CD14-positive monocyte (primary cell): ENCODE data around the gene MX2. TPM values are rescaled to one million over a fixed set of nuclear protein-coding genes. Genes with fewer than 3 reads are reported as not detected.

Experiments
- DNase-seq, 3 donors: peaks; one replicate each; pipeline ENCODE4 v3.0.0-alpha.2; 2011 to 2022
- H2AFZ ChIP-seq: 2 replicates; pipeline ENCODE4 v1.6.0; 2012; ENCODE audit warnings: mild to moderate bottlenecking, low read depth, low read length, inconsistent platforms; ENCODE audit not compliant: insufficient read depth, poor library complexity, severe bottlenecking
- H3K27ac ChIP-seq, 2 donors: 1 replicate in 1 of 2; 2 replicates in 1 of 2; pipeline ENCODE4 v1.5.1; 2012 to 2013; ENCODE audit warnings: low read length in 2 of 2, control low read depth in 1 of 2, inconsistent platforms in 1 of 2, low read depth in 1 of 2, mild to moderate bottlenecking in 1 of 2
- H3K27me3 ChIP-seq, 2 donors: one replicate each; pipeline versions ENCODE4 v1.6.0 to v1.6.1; 2011 to 2013; ENCODE audit warnings: low read length in 2 of 2; ENCODE audit not compliant: control insufficient read depth in 2 of 2, insufficient read depth in 2 of 2
- H3K36me3 ChIP-seq, 2 donors: replicated peaks in 1 of 2; 1 replicate in 1 of 2; 2 replicates in 1 of 2; pipeline versions ENCODE4 v1.5.1 to v1.6.1; 2012 to 2013; ENCODE audit warnings: low read length in 2 of 2, control low read depth in 1 of 2, inconsistent platforms in 1 of 2, mild to moderate bottlenecking in 1 of 2; ENCODE audit not compliant: insufficient read depth in 2 of 2, control insufficient read depth in 1 of 2
- H3K4me1 ChIP-seq, 2 donors: 1 replicate in 1 of 2; 2 replicates in 1 of 2; pipeline versions ENCODE4 v1.5.1 to v1.6.1; 2012 to 2013; ENCODE audit warnings: low read length in 2 of 2, control low read depth in 1 of 2, inconsistent platforms in 1 of 2, mild to moderate bottlenecking in 1 of 2, moderate library complexity in 1 of 2; ENCODE audit not compliant: insufficient read depth in 2 of 2, control insufficient read depth in 1 of 2
- H3K4me2 ChIP-seq: replicated peaks from 2 replicates; pipeline ENCODE3; 2012; ENCODE audit warnings: low read length, moderate library complexity, mild to moderate bottlenecking; ENCODE audit not compliant: poor library complexity, severe bottlenecking; ENCODE audit errors: extremely low read depth
- H3K4me3 ChIP-seq, 3 experiments: fragments of 200-600 bp in 1 of 3; sonication (generic) in 1 of 3; replicated peaks in 1 of 3; 1 replicate in 2 of 3; 2 replicates in 1 of 3; pipeline ENCODE4 v1.5.1; 2011 to 2013; ENCODE audit warnings: low read length in 3 of 3, mild to moderate bottlenecking in 3 of 3, control low read depth in 2 of 3, low read depth in 2 of 3, inconsistent platforms in 1 of 3, moderate library complexity in 1 of 3
- H3K79me2 ChIP-seq: 2 replicates; pipeline ENCODE4 v1.6.0; 2012; ENCODE audit warnings: mild to moderate bottlenecking, control low read depth, inconsistent platforms, low read length, moderate library complexity; ENCODE audit not compliant: insufficient read depth
- H3K9ac ChIP-seq: 2 replicates; pipeline ENCODE4 v1.6.0; 2017; ENCODE audit warnings: low read length, mild to moderate bottlenecking; ENCODE audit not compliant: insufficient read depth, poor library complexity, severe bottlenecking
- H3K9me3 ChIP-seq, 2 donors: replicated peaks in 1 of 2; 1 replicate in 1 of 2; 2 replicates in 1 of 2; pipeline versions ENCODE4 v1.5.1 to v1.6.1; 2012 to 2013; ENCODE audit warnings: low read length in 2 of 2, control low read depth in 1 of 2; ENCODE audit not compliant: control insufficient read depth in 1 of 2, insufficient read depth in 1 of 2
- H4K20me1 ChIP-seq: 2 replicates; pipeline ENCODE4 v1.6.0; 2012; ENCODE audit warnings: mild to moderate bottlenecking, low read length, control low read depth, moderate library complexity; ENCODE audit not compliant: insufficient read depth
- H3K27ac Mint-ChIP-seq, 7 donors: one replicate each; pipeline ENCODE4 v1.8.0; 2020; ENCODE audit warnings: mild to moderate bottlenecking in 7 of 7, mixed read lengths in 7 of 7, moderate library complexity in 6 of 7, inconsistent platforms in 2 of 7
- H3K27me3 Mint-ChIP-seq, 3 donors: one replicate each; pipeline ENCODE4 v1.8.0; 2021 to 2022; ENCODE audit warnings: low read depth in 3 of 3, mild to moderate bottlenecking in 3 of 3, mixed read lengths in 3 of 3, moderate library complexity in 3 of 3, inconsistent platforms in 1 of 3
- H3K36me3 Mint-ChIP-seq, 2 donors: one replicate each; pipeline ENCODE4 v1.8.0; 2020; ENCODE audit warnings: mixed read lengths in 2 of 2, inconsistent platforms in 1 of 2, mild to moderate bottlenecking in 1 of 2
- H3K4me1 Mint-ChIP-seq: one replicate; pipeline ENCODE4 v1.8.0; 2020; ENCODE audit warnings: mild to moderate bottlenecking, mixed read lengths
- H3K4me3 Mint-ChIP-seq, 2 donors: one replicate each; pipeline ENCODE4 v1.8.0; 2020; ENCODE audit warnings: mild to moderate bottlenecking in 2 of 2, mixed read lengths in 2 of 2, moderate library complexity in 1 of 2
- H3K9me3 Mint-ChIP-seq, 7 donors: one replicate each; pipeline ENCODE4 v1.8.0; 2020 to 2022; ENCODE audit warnings: mixed read lengths in 7 of 7, mild to moderate bottlenecking in 6 of 7, moderate library complexity in 6 of 7, inconsistent platforms in 2 of 7
- WGBS: methylation state at CpG from one replicate; pipeline ENCODE4 v1.1.5; 2013; ENCODE audit warnings: missing lambda C conversion rate; ENCODE audit not compliant: insufficient coverage; 5-methylcytosine and 5-hydroxymethylcytosine counted together
- intact Hi-C, 2 donors: fragments of 100-400 bp; cut with micrococcal nuclease; formaldehyde crosslinking; loops; one replicate each; pipeline versions ENCODE4 v1.15.0 to v1.15.1; 2023
- polyA plus RNA-seq, 3 donors: library from polyadenylated mRNA; depleted of rRNA in 1 of 3; unstranded in 2 of 3; stranded (reverse) in 1 of 3; fragments of 300-500 nt in 2 of 3; fragments of >200 nt in 1 of 3; fragmentation: Illumina TruSeq in 2 of 3; gene quantifications; 1 replicate in 2 of 3; 2 replicates in 1 of 3; pipeline ENCODE4 v1.2.3, GENCODE V29; 2012 to 2021
- TF ChIP-seq, protein P1 (sequence below): fragments of 200-600 bp; IDR thresholded peaks from one replicate; pipeline ENCODE4 v1.8.0; 2022; ENCODE audit warnings: antibody characterized with exemption, mild to moderate bottlenecking

The MX2 gene
- polyA plus RNA-seq, 3 donors, result 43.1 to 79.4 (median 50.3) TPM

GRCh38 chr21:41433566-41433965 lies 71.7 kb downstream of the MX2 start:
- DNase-seq, result no peak
- no peak overlapping the region for H3K9ac ChIP-seq
- peaks cover 90 to 98% of the 10 kb centered on the region in 2 donors for H3K36me3 ChIP-seq
- no peaks in the 10 kb centered on the region for H3K79me2 ChIP-seq
- Mint-ChIP-seq H3K36me3 (peaks cover 90 to 97% of the 10 kb centered on the region in 2 donors), H3K27me3 (no peaks in the 10 kb centered on the region), H3K27ac (no peak overlapping the region), H3K9me3 (peaks cover 7 to 25% (median 14%) of the 10 kb centered on the region in 7 donors), H3K4me1 (peaks cover 8% of the 10 kb centered on the region), H3K4me3 (no peak overlapping the region)
- no peak overlapping the region for H3K27ac ChIP-seq
- TF ChIP-seq, protein P1, sequence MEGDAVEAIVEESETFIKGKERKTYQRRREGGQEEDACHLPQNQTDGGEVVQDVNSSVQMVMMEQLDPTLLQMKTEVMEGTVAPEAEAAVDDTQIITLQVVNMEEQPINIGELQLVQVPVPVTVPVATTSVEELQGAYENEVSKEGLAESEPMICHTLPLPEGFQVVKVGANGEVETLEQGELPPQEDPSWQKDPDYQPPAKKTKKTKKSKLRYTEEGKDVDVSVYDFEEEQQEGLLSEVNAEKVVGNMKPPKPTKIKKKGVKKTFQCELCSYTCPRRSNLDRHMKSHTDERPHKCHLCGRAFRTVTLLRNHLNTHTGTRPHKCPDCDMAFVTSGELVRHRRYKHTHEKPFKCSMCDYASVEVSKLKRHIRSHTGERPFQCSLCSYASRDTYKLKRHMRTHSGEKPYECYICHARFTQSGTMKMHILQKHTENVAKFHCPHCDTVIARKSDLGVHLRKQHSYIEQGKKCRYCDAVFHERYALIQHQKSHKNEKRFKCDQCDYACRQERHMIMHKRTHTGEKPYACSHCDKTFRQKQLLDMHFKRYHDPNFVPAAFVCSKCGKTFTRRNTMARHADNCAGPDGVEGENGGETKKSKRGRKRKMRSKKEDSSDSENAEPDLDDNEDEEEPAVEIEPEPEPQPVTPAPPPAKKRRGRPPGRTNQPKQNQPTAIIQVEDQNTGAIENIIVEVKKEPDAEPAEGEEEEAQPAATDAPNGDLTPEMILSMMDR, result no peak
- 100% methylated on average over 1 of the region's 2 CpGs for WGBS
- no peaks in the 10 kb centered on the region for H3K27me3 ChIP-seq
- no peaks in the 10 kb centered on the region for H3K4me1 ChIP-seq
- peaks cover 7% of the 10 kb centered on the region for H4K20me1 ChIP-seq
- no peak overlapping the region for H2AFZ ChIP-seq
- H3K9me3 ChIP-seq, result peaks cover 4 to 13% of the 10 kb centered on the region in 2 donors
- intact Hi-C loops, result loop anchor here in 1 of 2 donors (5.0 kb wide), 1 partner anchor 41 kb away; no protein-coding TSS in a partner anchor
- no peak overlapping the region for H3K4me3 ChIP-seq
- H3K4me2 ChIP-seq, result no peak overlapping the region

- no peaks in the 10 kb centered on the region for H3K27me3 Mint-ChIP-seq
- Histone ChIP-seq H3K9me3 (peaks cover 4 to 13% of the 10 kb centered on the region in 2 donors), H4K20me1 (peaks cover 3% of the 10 kb centered on the region), H2AFZ (no peak overlapping the region), H3K36me3 (peaks cover 96 to 100% of the 10 kb centered on the region in 2 donors), H3K27ac (no peak overlapping the region), H3K27me3 (no peaks in the 10 kb centered on the region), H3K4me1 (no peaks in the 10 kb centered on the region), H3K4me3 (no peak overlapping the region), H3K9ac (no peak overlapping the region), H3K4me2 (no peak overlapping the region), H3K79me2 (no peaks in the 10 kb centered on the region)
- peaks cover 91 to 98% of the 10 kb centered on the region in 2 donors for H3K36me3 Mint-ChIP-seq
- H3K4me1 Mint-ChIP-seq, result no peaks in the 10 kb centered on the region
- intact Hi-C loops, result no loop called here
- no peak for DNase-seq
- TF ChIP-seq, protein P1, result no peak
- WGBS, result 98% methylated on average over 10 of the region's 11 CpGs
- no peak overlapping the region for H3K4me3 Mint-ChIP-seq
- no peak overlapping the region for H3K27ac Mint-ChIP-seq
- peaks cover 7 to 25% (median 14%) of the 10 kb centered on the region in 7 donors for H3K9me3 Mint-ChIP-seq
Observed at GRCh38 chr21:41435706-41436105, 73.9 kb downstream of the MX2 start.
